HepG2 (cell line): ENCODE results near the gene LSM10. TPM values are rescaled to one million over a fixed set of nuclear protein-coding genes. Genes with fewer than 3 reads are reported as not detected.

Experiments
- GATA4 ChIP-seq: sonication (generic); IDR thresholded peaks from 2 replicates; pipeline ENCODE4 v1.6.1; 2016; ENCODE audit warnings: antibody characterized with exemption, low read depth, borderline replicate concordance
- KMT2B ChIP-seq: IDR thresholded peaks from 2 replicates; pipeline ENCODE4 v1.6.1; 2016; ENCODE audit warnings: missing genetic modification reagents, missing compliant biosample characterization
- MED13 ChIP-seq: sonication (generic); formaldehyde crosslinking; IDR thresholded peaks from 2 replicates; pipeline ENCODE4 v1.5.0; 2020; ENCODE audit warnings: missing genetic modification reagents
- NR2F1 ChIP-seq, 2 experiments: fragments of 450-650 bp in 1 of 2; formaldehyde crosslinking in 1 of 2; IDR thresholded peaks; 2 replicates each; pipeline versions ENCODE4 v1.5.0 to v1.6.1; 2016 to 2020; ENCODE audit warnings: mild to moderate bottlenecking in 1 of 2, missing compliant biosample characterization in 1 of 2, missing genetic modification reagents in 1 of 2, moderate library complexity in 1 of 2
- SP140L ChIP-seq: sonication (generic); formaldehyde crosslinking; IDR thresholded peaks from 2 replicates; pipeline ENCODE4 v1.4.0; 2020; ENCODE audit warnings: missing genetic modification reagents, borderline replicate concordance
- TBL1XR1 ChIP-seq: fragments of 150-350 bp; IDR thresholded peaks from 2 replicates; pipeline ENCODE4 v1.6.1; 2014; ENCODE audit warnings: borderline replicate concordance, low read length; ENCODE audit not compliant: partially characterized antibody
- ZNF317 ChIP-seq: sonication (generic); formaldehyde crosslinking; IDR thresholded peaks from 2 replicates; pipeline ENCODE4 v1.5.0; 2020; ENCODE audit warnings: mild to moderate bottlenecking, missing genetic modification reagents
- ZNF329 ChIP-seq: sonication (generic); formaldehyde crosslinking; IDR thresholded peaks from 2 replicates; pipeline ENCODE4 v1.9.0; 2021; ENCODE audit warnings: low read depth, mild to moderate bottlenecking, missing genetic modification reagents
- ZNF510 ChIP-seq: sonication (generic); formaldehyde crosslinking; IDR thresholded peaks from 2 replicates; pipeline ENCODE4 v1.4.0; 2020; ENCODE audit warnings: low read depth, mild to moderate bottlenecking, missing genetic modification reagents
- polyA plus RNA-seq, 8 experiments: library from polyadenylated mRNA; depleted of rRNA in 3 of 8; stranded (reverse) in 7 of 8; unstranded in 1 of 8; fragments of >200 nt; fragmentation: Illumina TruSeq in 4 of 8; extraction: Trizol in 4 of 8; gene quantifications; 2 replicates each; pipeline versions ENCODE4 v1.2.1 to v1.2.3, GENCODE V29; 2011 to 2016; ENCODE audit warnings: low read depth in 4 of 8, missing spikeins in 1 of 8, mixed read lengths in 1 of 8; ENCODE audit not compliant: insufficient read depth in 1 of 8
- total RNA-seq, 5 experiments: library from RNA; depleted of rRNA; stranded (reverse); fragments of >200 nt; fragmentation: Illumina TruSeq; extraction: Trizol; gene quantifications; 2 replicates each; pipeline ENCODE4 v1.2.3, GENCODE V29; 2016; ENCODE audit warnings: low read depth in 1 of 5
- TF ChIP-seq, protein P1 (sequence below): sonication (generic); formaldehyde crosslinking; IDR thresholded peaks from 2 replicates; pipeline ENCODE4 v1.5.1; 2020; ENCODE audit warnings: mild to moderate bottlenecking, missing genetic modification reagents, moderate library complexity
- TF ChIP-seq, protein P2 (sequence below): sonication (generic); formaldehyde crosslinking; IDR thresholded peaks from 2 replicates; pipeline ENCODE4 v1.5.0; 2020; ENCODE audit warnings: missing genetic modification reagents
- TF ChIP-seq, protein P3 (sequence below): sonication (generic); IDR thresholded peaks from 2 replicates; pipeline ENCODE4 v1.6.1; 2016; ENCODE audit warnings: low read depth, borderline replicate concordance
- TF ChIP-seq, protein P4 (sequence below): IDR thresholded peaks from 2 replicates; pipeline ENCODE4 v1.6.1; 2016; ENCODE audit warnings: low read depth, control low read depth
- TF ChIP-seq, protein P5 (sequence below): sonication (generic); formaldehyde crosslinking; IDR thresholded peaks from 2 replicates; pipeline ENCODE4 v1.5.0; 2020; ENCODE audit warnings: mild to moderate bottlenecking, missing genetic modification reagents
- TF ChIP-seq, protein P6 (sequence below): sonication (generic); formaldehyde crosslinking; IDR thresholded peaks from 2 replicates; pipeline ENCODE4 v1.4.0; 2020; ENCODE audit warnings: mild to moderate bottlenecking, missing genetic modification reagents

The LSM10 gene
- total and polyA plus RNA-seq, 2 of the 13 experiments (the other 11 are each of a cell fraction or from before 2014, with no cell fraction given) = 14.0 to 52.0 TPM

DNA sequence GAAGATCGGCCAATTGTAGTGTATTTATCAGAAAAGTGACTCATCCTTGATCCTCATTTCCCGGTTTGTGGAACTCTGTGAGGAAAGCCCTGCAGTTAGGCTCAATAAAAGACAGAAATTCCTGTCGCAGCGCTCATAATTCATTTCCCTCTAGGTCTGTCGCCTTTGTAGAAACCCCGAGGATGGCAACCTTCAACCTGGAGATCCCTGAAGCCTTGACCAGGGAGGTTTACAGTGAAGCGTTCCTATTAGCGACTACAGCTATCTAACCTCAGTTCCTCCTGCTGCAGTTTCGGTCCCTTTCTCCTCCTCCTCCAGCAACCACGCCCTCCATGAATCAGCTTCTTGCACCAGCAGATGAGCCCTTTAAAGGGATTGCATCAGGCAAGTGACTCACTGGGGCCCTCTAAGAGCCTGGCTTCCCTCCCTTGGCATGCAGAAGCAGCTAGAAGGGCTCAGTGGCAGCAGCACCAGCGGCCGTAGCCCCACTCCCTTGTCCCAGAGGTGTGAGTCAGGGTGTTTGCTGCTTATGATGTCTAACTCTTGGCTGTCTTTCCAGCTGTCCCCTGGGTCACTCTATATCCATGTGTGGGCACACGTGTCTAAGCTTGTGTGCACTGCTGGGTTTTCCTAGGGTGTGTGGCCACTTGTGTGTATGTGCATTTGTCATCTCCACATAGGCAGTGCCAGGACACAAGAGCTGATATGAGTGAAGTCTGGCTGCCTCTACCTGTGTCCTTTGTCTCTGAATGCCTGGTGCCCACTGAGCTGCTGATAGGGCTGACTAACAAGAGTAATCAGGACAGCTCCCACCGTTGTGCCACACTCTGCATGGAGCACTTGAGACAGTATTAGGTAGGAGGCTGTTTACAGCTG is 11.2 kb downstream of the LSM10 start (continued):
- TF ChIP-seq, protein P1, sequence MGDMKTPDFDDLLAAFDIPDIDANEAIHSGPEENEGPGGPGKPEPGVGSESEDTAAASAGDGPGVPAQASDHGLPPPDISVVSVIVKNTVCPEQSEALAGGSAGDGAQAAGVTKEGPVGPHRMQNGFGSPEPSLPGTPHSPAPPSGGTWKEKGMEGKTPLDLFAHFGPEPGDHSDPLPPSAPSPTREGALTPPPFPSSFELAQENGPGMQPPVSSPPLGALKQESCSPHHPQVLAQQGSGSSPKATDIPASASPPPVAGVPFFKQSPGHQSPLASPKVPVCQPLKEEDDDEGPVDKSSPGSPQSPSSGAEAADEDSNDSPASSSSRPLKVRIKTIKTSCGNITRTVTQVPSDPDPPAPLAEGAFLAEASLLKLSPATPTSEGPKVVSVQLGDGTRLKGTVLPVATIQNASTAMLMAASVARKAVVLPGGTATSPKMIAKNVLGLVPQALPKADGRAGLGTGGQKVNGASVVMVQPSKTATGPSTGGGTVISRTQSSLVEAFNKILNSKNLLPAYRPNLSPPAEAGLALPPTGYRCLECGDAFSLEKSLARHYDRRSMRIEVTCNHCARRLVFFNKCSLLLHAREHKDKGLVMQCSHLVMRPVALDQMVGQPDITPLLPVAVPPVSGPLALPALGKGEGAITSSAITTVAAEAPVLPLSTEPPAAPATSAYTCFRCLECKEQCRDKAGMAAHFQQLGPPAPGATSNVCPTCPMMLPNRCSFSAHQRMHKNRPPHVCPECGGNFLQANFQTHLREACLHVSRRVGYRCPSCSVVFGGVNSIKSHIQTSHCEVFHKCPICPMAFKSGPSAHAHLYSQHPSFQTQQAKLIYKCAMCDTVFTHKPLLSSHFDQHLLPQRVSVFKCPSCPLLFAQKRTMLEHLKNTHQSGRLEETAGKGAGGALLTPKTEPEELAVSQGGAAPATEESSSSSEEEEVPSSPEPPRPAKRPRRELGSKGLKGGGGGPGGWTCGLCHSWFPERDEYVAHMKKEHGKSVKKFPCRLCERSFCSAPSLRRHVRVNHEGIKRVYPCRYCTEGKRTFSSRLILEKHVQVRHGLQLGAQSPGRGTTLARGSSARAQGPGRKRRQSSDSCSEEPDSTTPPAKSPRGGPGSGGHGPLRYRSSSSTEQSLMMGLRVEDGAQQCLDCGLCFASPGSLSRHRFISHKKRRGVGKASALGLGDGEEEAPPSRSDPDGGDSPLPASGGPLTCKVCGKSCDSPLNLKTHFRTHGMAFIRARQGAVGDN = peak; percentile 85
- TF ChIP-seq GATA4 (0 out of 2 replicates have a peak, but pooled peaks have one; percentile 1), ZNF329 (no peak; the same call in 1 of the 2 replicates), SP140L (no peak), ZNF510 (no peak), ZNF317 (CRISPR knock-in tag) (no peak), KMT2B (no peak; the same call in 1 of the 2 replicates), MED13 (CRISPR knock-in tag) (0 out of 2 replicates have a peak, but pooled peaks have one; percentile 58), TBL1XR1 (peak; percentile 63), NR2F1 (CRISPR knock-in tag; IDR thresholded peaks at IDR 0.05) (no peak)
- TF ChIP-seq, protein P2, sequence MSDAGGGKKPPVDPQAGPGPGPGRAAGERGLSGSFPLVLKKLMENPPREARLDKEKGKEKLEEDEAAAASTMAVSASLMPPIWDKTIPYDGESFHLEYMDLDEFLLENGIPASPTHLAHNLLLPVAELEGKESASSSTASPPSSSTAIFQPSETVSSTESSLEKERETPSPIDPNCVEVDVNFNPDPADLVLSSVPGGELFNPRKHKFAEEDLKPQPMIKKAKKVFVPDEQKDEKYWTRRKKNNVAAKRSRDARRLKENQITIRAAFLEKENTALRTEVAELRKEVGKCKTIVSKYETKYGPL (CRISPR knock-in tag) = no peak
- TF ChIP-seq, protein P3, sequence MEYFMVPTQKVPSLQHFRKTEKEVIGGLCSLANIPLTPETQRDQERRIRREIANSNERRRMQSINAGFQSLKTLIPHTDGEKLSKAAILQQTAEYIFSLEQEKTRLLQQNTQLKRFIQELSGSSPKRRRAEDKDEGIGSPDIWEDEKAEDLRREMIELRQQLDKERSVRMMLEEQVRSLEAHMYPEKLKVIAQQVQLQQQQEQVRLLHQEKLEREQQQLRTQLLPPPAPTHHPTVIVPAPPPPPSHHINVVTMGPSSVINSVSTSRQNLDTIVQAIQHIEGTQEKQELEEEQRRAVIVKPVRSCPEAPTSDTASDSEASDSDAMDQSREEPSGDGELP = peak; percentile 16; the same call in 1 of the 2 replicates
- TF ChIP-seq, protein P4, sequence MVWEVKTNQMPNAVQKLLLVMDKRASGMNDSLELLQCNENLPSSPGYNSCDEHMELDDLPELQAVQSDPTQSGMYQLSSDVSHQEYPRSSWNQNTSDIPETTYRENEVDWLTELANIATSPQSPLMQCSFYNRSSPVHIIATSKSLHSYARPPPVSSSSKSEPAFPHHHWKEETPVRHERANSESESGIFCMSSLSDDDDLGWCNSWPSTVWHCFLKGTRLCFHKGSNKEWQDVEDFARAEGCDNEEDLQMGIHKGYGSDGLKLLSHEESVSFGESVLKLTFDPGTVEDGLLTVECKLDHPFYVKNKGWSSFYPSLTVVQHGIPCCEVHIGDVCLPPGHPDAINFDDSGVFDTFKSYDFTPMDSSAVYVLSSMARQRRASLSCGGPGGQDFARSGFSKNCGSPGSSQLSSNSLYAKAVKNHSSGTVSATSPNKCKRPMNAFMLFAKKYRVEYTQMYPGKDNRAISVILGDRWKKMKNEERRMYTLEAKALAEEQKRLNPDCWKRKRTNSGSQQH (CRISPR knock-in tag) = peak; percentile 83
- TF ChIP-seq, protein P5, sequence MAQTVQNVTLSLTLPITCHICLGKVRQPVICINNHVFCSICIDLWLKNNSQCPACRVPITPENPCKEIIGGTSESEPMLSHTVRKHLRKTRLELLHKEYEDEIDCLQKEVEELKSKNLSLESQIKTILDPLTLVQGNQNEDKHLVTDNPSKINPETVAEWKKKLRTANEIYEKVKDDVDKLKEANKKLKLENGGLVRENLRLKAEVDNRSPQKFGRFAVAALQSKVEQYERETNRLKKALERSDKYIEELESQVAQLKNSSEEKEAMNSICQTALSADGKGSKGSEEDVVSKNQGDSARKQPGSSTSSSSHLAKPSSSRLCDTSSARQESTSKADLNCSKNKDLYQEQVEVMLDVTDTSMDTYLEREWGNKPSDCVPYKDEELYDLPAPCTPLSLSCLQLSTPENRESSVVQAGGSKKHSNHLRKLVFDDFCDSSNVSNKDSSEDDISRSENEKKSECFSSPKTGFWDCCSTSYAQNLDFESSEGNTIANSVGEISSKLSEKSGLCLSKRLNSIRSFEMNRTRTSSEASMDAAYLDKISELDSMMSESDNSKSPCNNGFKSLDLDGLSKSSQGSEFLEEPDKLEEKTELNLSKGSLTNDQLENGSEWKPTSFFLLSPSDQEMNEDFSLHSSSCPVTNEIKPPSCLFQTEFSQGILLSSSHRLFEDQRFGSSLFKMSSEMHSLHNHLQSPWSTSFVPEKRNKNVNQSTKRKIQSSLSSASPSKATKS (CRISPR knock-in tag) = no peak
- TF ChIP-seq, protein P6, sequence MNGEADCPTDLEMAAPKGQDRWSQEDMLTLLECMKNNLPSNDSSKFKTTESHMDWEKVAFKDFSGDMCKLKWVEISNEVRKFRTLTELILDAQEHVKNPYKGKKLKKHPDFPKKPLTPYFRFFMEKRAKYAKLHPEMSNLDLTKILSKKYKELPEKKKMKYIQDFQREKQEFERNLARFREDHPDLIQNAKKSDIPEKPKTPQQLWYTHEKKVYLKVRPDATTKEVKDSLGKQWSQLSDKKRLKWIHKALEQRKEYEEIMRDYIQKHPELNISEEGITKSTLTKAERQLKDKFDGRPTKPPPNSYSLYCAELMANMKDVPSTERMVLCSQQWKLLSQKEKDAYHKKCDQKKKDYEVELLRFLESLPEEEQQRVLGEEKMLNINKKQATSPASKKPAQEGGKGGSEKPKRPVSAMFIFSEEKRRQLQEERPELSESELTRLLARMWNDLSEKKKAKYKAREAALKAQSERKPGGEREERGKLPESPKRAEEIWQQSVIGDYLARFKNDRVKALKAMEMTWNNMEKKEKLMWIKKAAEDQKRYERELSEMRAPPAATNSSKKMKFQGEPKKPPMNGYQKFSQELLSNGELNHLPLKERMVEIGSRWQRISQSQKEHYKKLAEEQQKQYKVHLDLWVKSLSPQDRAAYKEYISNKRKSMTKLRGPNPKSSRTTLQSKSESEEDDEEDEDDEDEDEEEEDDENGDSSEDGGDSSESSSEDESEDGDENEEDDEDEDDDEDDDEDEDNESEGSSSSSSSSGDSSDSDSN (CRISPR knock-in tag) = peak; percentile 67
